Raji (cell line): ENCODE data around the gene SMCO2.

ENCODE experiments used
- POLR2A ChIP-seq: IDR thresholded peaks from 2 replicates; pipeline ENCODE4 v1.6.1; 2011; ENCODE audit warnings: low read depth, low read length, control low read depth; ENCODE audit not compliant: insufficient read depth

Gene SMCO2

GRCh38 chr12:27547592-27547991 is 101.1 kb downstream of the SMCO2 start:
- TF ChIP-seq POLR2A = no peak

- no peak for TF ChIP-seq POLR2A
These were observed 102.0 kb downstream of the SMCO2 start for GRCh38 chr12:27548301-27549199.

GRCh38 chr12:27549236-27549800 is 102.8 kb downstream of the SMCO2 start:
- no peak for TF ChIP-seq POLR2A

GRCh38 chr12:27549801-27550652 is 103.5 kb downstream of the SMCO2 start:
- TF ChIP-seq POLR2A = no peak

GRCh38 chr12:27550653-27550975 is 104.1 kb downstream of the SMCO2 start:
- no peak for TF ChIP-seq POLR2A

GRCh38 chr12:27551172-27551840 is 104.8 kb downstream of the SMCO2 start:
- no peak for TF ChIP-seq POLR2A
